ENCODE measurements around the gene TNFSF15. TPM values are rescaled to one million over a fixed set of nuclear protein-coding genes. Genes with fewer than 3 reads are reported as not detected.

TNFSF15 gene
- polyA plus RNA-seq, 3 donors, result 0.07 to 1.1 (median 0.11) TPM

GRCh38 chr9:114779352-114779845 lies 26.4 kb downstream of the TNFSF15 start:
- H4K20me1 ChIP-seq (ENCODE audit: insufficient read depth, low read length), result no peaks in the 10 kb centered on the region
- TF ChIP-seq, protein P1, sequence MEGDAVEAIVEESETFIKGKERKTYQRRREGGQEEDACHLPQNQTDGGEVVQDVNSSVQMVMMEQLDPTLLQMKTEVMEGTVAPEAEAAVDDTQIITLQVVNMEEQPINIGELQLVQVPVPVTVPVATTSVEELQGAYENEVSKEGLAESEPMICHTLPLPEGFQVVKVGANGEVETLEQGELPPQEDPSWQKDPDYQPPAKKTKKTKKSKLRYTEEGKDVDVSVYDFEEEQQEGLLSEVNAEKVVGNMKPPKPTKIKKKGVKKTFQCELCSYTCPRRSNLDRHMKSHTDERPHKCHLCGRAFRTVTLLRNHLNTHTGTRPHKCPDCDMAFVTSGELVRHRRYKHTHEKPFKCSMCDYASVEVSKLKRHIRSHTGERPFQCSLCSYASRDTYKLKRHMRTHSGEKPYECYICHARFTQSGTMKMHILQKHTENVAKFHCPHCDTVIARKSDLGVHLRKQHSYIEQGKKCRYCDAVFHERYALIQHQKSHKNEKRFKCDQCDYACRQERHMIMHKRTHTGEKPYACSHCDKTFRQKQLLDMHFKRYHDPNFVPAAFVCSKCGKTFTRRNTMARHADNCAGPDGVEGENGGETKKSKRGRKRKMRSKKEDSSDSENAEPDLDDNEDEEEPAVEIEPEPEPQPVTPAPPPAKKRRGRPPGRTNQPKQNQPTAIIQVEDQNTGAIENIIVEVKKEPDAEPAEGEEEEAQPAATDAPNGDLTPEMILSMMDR (IDR thresholded peaks at IDR 0.05), result no peak
- no peak overlapping the region for H3K4me2 ChIP-seq (replicated peaks; ENCODE audit: extremely low read depth, low read length, poor library complexity, severe bottlenecking)
- Mint-ChIP-seq H3K36me3 (no peaks in the 10 kb centered on the region), H3K9me3 (no peaks in the 10 kb centered on the region), H3K27ac (no peak overlapping the region), H3K4me3 (no peak overlapping the region), H3K27me3 (ENCODE audit: low read depth in 3 of 3) (peaks cover 3 to 6% (median 3%) of the 10 kb centered on the region in 3 donors), H3K4me1 (peaks cover 16% of the 10 kb centered on the region)
- no peak overlapping the region for H2AFZ ChIP-seq (ENCODE audit: insufficient read depth, low read depth, low read length, poor library complexity, severe bottlenecking)
- DNase-seq, result no peak
- no peak overlapping the region for H3K9ac ChIP-seq (ENCODE audit: insufficient read depth, low read length, poor library complexity, severe bottlenecking)
- H3K27ac ChIP-seq (ENCODE audit: low read depth in 1 of 2, low read length in 2 of 2), result no peak overlapping the region
- peaks cover 4 to 5% of the 10 kb centered on the region in 2 donors for H3K4me1 ChIP-seq (ENCODE audit: control insufficient read depth in 1 of 2, insufficient read depth in 2 of 2, low read length in 2 of 2)
- no peaks in the 10 kb centered on the region for H3K27me3 ChIP-seq (ENCODE audit: control insufficient read depth in 2 of 2, insufficient read depth in 2 of 2, low read length in 2 of 2)
- H3K9me3 ChIP-seq (replicated peaks in 1 of 2; ENCODE audit: control insufficient read depth in 1 of 2, insufficient read depth in 1 of 2, low read length in 2 of 2), result no peaks in the 10 kb centered on the region
- 97% methylated on average over 4 of the region's 4 CpGs for WGBS (ENCODE audit: insufficient coverage)
- no peaks in the 10 kb centered on the region for H3K36me3 ChIP-seq (replicated peaks in 1 of 2; ENCODE audit: control insufficient read depth in 1 of 2, insufficient read depth in 2 of 2, low read length in 2 of 2)
- H3K79me2 ChIP-seq (ENCODE audit: insufficient read depth, low read length), result no peaks in the 10 kb centered on the region
- intact Hi-C loops (cut with micrococcal nuclease), result no loop called here
- no peak overlapping the region for H3K4me3 ChIP-seq (replicated peaks in 1 of 3; ENCODE audit: low read depth in 2 of 3, low read length in 3 of 3)

GRCh38 chr9:114777821-114778609 lies 27.8 kb downstream of the TNFSF15 start:
- TF ChIP-seq, protein P1 (IDR thresholded peaks at IDR 0.05), result no peak
- DNase-seq, result no peak
- Histone ChIP-seq H3K4me1 (ENCODE audit: control insufficient read depth in 1 of 2, insufficient read depth in 2 of 2, low read length in 2 of 2) (peaks cover 4 to 5% of the 10 kb centered on the region in 2 donors), H3K4me2 (replicated peaks; ENCODE audit: extremely low read depth, low read length, poor library complexity, severe bottlenecking) (no peak overlapping the region), H3K9me3 (replicated peaks in 1 of 2; ENCODE audit: control insufficient read depth in 1 of 2, insufficient read depth in 1 of 2, low read length in 2 of 2) (no peaks in the 10 kb centered on the region), H3K27ac (ENCODE audit: low read depth in 1 of 2, low read length in 2 of 2) (no peak overlapping the region), H3K9ac (ENCODE audit: insufficient read depth, low read length, poor library complexity, severe bottlenecking) (no peak overlapping the region), H3K4me3 (replicated peaks in 1 of 3; ENCODE audit: low read depth in 2 of 3, low read length in 3 of 3) (no peak overlapping the region), H2AFZ (ENCODE audit: insufficient read depth, low read depth, low read length, poor library complexity, severe bottlenecking) (no peak overlapping the region), H3K27me3 (ENCODE audit: control insufficient read depth in 2 of 2, insufficient read depth in 2 of 2, low read length in 2 of 2) (no peaks in the 10 kb centered on the region), H3K79me2 (ENCODE audit: insufficient read depth, low read length) (no peaks in the 10 kb centered on the region), H4K20me1 (ENCODE audit: insufficient read depth, low read length) (no peaks in the 10 kb centered on the region), H3K36me3 (replicated peaks in 1 of 2; ENCODE audit: control insufficient read depth in 1 of 2, insufficient read depth in 2 of 2, low read length in 2 of 2) (no peaks in the 10 kb centered on the region)
- Mint-ChIP-seq H3K4me3 (no peak overlapping the region), H3K27ac (no peak overlapping the region), H3K9me3 (no peaks in the 10 kb centered on the region), H3K4me1 (peaks cover 19% of the 10 kb centered on the region), H3K27me3 (ENCODE audit: low read depth in 3 of 3) (peaks cover 3 to 6% (median 3%) of the 10 kb centered on the region in 3 donors), H3K36me3 (no peaks in the 10 kb centered on the region)
- 50% methylated on average over 4 of the region's 6 CpGs for WGBS (ENCODE audit: insufficient coverage)
- intact Hi-C loops (cut with micrococcal nuclease), result no loop called here

Data from CD14-positive monocyte (primary cell).